ENCODE results near the gene NELL1.

The NELL1 gene

DNA sequence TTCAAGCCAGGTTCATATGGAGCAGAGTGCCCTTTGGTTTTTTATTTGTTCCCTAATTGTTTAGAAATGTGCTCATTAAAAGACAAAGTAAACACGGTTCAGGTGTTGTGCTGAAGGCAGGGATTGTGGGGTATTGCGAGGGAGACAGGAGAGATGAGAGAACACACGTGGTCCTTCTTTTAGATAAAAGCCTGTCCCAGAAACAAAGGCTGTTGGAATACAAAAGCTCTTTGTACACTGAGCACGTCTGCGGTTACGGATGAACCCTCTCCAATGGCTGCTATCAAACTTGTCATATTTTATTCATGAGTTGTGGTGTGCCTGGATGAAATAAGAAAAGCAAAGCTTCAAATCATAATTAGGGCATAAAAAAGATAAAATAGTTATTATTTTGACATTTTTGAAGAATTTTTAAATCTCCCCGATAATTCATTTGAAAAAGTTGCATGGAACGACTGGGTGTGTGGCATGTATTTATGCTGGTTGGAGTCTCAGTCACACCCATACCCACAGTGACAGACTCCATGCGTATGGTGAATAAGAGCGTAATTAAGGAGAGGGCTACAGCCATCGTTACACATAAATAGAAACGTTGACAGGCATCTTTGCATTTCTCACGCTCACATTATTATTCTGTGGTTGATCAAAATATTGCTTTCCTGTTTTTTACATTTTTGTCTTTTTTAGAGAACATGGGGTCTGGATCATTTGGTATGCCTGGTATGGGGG lies 92.9 kb downstream of the NELL1 start:
- Mint-ChIP-seq H3K27me3 (ENCODE audit: low read depth) (no peaks in the 10 kb centered on the region), H3K36me3 (ENCODE audit: low read depth) (no peaks in the 10 kb centered on the region), H3K4me1 (ENCODE audit: low read depth) (no peaks in the 10 kb centered on the region), H3K9me3 (no peaks in the 10 kb centered on the region), H3K4me3 (no peak overlapping the region), H3K27ac (no peak overlapping the region)
- DNase-seq (ENCODE audit: low spot score), result no peak

- H3K27ac Mint-ChIP-seq, result no peak overlapping the region
- H3K4me3 Mint-ChIP-seq, result no peak overlapping the region
- no peak for DNase-seq (ENCODE audit: low spot score)
- no peaks in the 10 kb centered on the region for H3K9me3 Mint-ChIP-seq
- H3K27me3 Mint-ChIP-seq (ENCODE audit: low read depth), result no peaks in the 10 kb centered on the region
- H3K36me3 Mint-ChIP-seq (ENCODE audit: low read depth), result no peaks in the 10 kb centered on the region
- H3K4me1 Mint-ChIP-seq (ENCODE audit: low read depth), result no peaks in the 10 kb centered on the region
Observed at GRCh38 chr11:20762980-20763379, 93.6 kb downstream of the NELL1 start.

DNA sequence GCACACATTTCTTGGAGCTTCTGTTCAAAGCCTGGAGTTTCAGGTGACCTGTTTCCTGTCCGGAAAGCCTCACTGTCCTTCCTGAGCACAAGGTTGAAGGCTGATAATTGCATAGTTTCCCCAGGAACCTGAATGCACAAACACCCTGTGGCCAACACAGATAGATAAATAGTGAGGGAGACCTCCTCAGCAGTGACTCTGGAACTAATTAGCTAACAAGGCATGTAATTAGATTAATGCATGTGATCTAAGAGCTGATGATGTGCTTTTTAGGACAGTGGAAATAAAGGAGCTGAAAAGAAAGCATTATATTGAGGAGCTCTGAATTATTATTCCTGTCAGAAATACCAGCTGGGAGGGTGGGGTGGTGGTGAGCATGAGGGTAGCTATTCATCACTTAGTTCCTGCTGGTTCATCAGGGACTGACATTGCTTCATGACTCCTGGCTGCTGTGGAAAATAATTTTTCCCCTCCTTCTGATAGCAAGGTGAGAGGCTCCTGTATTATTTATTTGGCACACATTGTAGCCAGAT lies 101.1 kb downstream of the NELL1 start:
- Mint-ChIP-seq H3K36me3 (ENCODE audit: low read depth) (no peaks in the 10 kb centered on the region), H3K9me3 (no peaks in the 10 kb centered on the region), H3K27me3 (ENCODE audit: low read depth) (no peaks in the 10 kb centered on the region), H3K4me3 (no peak overlapping the region), H3K27ac (no peak overlapping the region), H3K4me1 (ENCODE audit: low read depth) (no peaks in the 10 kb centered on the region)
- no peak for DNase-seq (ENCODE audit: low spot score)

DNA sequence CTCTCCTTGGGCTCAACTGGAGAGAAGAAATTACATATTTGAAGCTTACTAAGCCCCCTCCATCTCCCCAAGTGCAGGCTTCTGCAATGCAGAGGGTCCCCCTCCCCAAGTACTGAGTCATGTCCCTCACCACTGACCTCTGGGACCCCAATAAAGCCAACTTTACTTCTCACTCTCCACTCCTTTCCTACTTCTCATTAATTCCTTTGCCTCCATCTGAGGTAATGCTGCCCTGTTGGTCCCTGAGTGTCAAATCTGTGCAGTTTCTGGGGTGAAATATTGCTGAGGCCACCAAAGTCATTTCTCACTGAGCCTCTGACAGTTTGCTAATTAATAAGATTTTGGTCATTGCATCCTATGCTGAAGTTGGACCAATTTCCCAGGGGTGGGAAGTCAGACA lies 101.6 kb downstream of the NELL1 start:
- no peaks in the 10 kb centered on the region for H3K27me3 Mint-ChIP-seq (ENCODE audit: low read depth)
- H3K36me3 Mint-ChIP-seq (ENCODE audit: low read depth), result no peaks in the 10 kb centered on the region
- H3K27ac Mint-ChIP-seq, result no peak overlapping the region
- no peaks in the 10 kb centered on the region for H3K4me1 Mint-ChIP-seq (ENCODE audit: low read depth)
- no peak overlapping the region for H3K4me3 Mint-ChIP-seq
- H3K9me3 Mint-ChIP-seq, result no peaks in the 10 kb centered on the region
- no peak for DNase-seq (ENCODE audit: low spot score)

DNA sequence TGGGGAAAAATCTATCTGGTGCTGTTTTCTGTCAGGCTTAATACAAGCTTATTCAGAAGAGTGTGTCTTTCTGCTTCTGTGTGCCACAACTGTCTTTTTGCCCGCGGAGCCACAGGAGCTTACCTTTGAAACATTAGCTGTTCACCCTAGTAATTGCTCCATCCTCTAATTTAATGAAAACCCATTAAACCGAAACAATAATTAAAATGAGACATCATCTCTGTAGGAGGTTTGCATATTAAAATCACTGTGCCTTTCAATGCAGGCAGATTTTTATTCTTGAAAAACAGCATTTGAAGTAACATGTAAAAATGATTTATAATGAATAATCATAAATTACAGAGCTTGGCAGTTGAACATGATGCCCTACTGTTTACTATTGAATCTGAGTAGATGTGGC lies 102.3 kb downstream of the NELL1 start:
- DNase-seq (ENCODE audit: low spot score), result no peak
- H3K4me1 Mint-ChIP-seq (ENCODE audit: low read depth), result no peaks in the 10 kb centered on the region
- no peaks in the 10 kb centered on the region for H3K36me3 Mint-ChIP-seq (ENCODE audit: low read depth)
- H3K27ac Mint-ChIP-seq, result no peak overlapping the region
- H3K9me3 Mint-ChIP-seq, result no peaks in the 10 kb centered on the region
- H3K4me3 Mint-ChIP-seq, result no peak overlapping the region
- H3K27me3 Mint-ChIP-seq (ENCODE audit: low read depth), result no peaks in the 10 kb centered on the region

- Mint-ChIP-seq H3K9me3 (no peaks in the 10 kb centered on the region), H3K4me1 (ENCODE audit: low read depth) (no peaks in the 10 kb centered on the region), H3K27me3 (ENCODE audit: low read depth) (no peaks in the 10 kb centered on the region), H3K36me3 (ENCODE audit: low read depth) (no peaks in the 10 kb centered on the region), H3K4me3 (no peak overlapping the region), H3K27ac (no peak overlapping the region)
- DNase-seq (ENCODE audit: low spot score), result no peak
Observed at GRCh38 chr11:20775331-20775730, 105.9 kb downstream of the NELL1 start.

DNA sequence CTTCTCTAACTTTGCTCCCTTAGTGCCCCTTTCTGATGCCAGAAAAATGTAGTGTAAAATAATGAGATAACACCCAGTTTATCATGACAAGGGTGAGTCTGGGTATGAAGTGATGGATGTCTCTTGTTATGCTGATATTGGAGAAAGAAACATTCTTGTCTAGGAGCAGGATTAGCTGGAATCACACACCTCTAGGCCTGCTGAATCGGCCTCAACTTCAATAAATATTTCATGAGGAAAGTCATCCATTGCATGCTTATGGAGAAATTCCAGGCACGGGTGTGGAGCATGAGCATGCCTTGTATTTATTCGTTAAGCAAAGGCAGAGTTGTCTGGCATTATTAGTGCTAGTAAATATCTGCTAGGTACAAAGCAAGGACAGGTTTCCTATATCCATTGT lies 113.4 kb downstream of the NELL1 start:
- Mint-ChIP-seq H3K27ac (no peak overlapping the region), H3K36me3 (ENCODE audit: low read depth) (no peaks in the 10 kb centered on the region), H3K4me3 (no peak overlapping the region), H3K27me3 (ENCODE audit: low read depth) (no peaks in the 10 kb centered on the region), H3K9me3 (no peaks in the 10 kb centered on the region), H3K4me1 (ENCODE audit: low read depth) (no peaks in the 10 kb centered on the region)
- DNase-seq (ENCODE audit: low spot score), result no peak

GRCh38 chr11:20783220-20783619 lies 113.8 kb downstream of the NELL1 start:
- Mint-ChIP-seq H3K9me3 (no peaks in the 10 kb centered on the region), H3K4me3 (no peak overlapping the region), H3K27ac (no peak overlapping the region), H3K27me3 (ENCODE audit: low read depth) (no peaks in the 10 kb centered on the region), H3K4me1 (ENCODE audit: low read depth) (no peaks in the 10 kb centered on the region), H3K36me3 (ENCODE audit: low read depth) (no peaks in the 10 kb centered on the region)
- DNase-seq (ENCODE audit: low spot score), result no peak

GRCh38 chr11:20790622-20791021 lies 121.2 kb downstream of the NELL1 start:
- no peak for DNase-seq (ENCODE audit: low spot score)
- Mint-ChIP-seq H3K9me3 (no peaks in the 10 kb centered on the region), H3K27me3 (ENCODE audit: low read depth) (no peaks in the 10 kb centered on the region), H3K27ac (no peak overlapping the region), H3K4me3 (no peak overlapping the region), H3K36me3 (ENCODE audit: low read depth) (no peaks in the 10 kb centered on the region), H3K4me1 (ENCODE audit: low read depth) (no peaks in the 10 kb centered on the region)

- Mint-ChIP-seq H3K36me3 (ENCODE audit: low read depth) (no peaks in the 10 kb centered on the region), H3K9me3 (peaks cover 6% of the 10 kb centered on the region), H3K4me3 (no peak overlapping the region), H3K27me3 (ENCODE audit: low read depth) (no peaks in the 10 kb centered on the region), H3K27ac (no peak overlapping the region), H3K4me1 (ENCODE audit: low read depth) (no peaks in the 10 kb centered on the region)
- no peak for DNase-seq (ENCODE audit: low spot score)
Observed at GRCh38 chr11:20795005-20795404, 125.6 kb downstream of the NELL1 start.

GRCh38 chr11:20808328-20808727 lies 138.9 kb downstream of the NELL1 start:
- no peak overlapping the region for H3K4me3 Mint-ChIP-seq
- H3K27ac Mint-ChIP-seq, result no peak overlapping the region
- H3K9me3 Mint-ChIP-seq, result peaks cover 27% of the 10 kb centered on the region
- no peaks in the 10 kb centered on the region for H3K4me1 Mint-ChIP-seq (ENCODE audit: low read depth)
- no peak for DNase-seq (ENCODE audit: low spot score)
- H3K36me3 Mint-ChIP-seq (ENCODE audit: low read depth), result no peaks in the 10 kb centered on the region
- no peaks in the 10 kb centered on the region for H3K27me3 Mint-ChIP-seq (ENCODE audit: low read depth)

- no peak for DNase-seq (ENCODE audit: low spot score)
- Mint-ChIP-seq H3K4me1 (ENCODE audit: low read depth) (no peaks in the 10 kb centered on the region), H3K27ac (no peak overlapping the region), H3K9me3 (peaks cover 4% of the 10 kb centered on the region), H3K36me3 (ENCODE audit: low read depth) (no peaks in the 10 kb centered on the region), H3K27me3 (ENCODE audit: low read depth) (no peaks in the 10 kb centered on the region), H3K4me3 (no peak overlapping the region)
Observed at GRCh38 chr11:20821046-20821445, 151.7 kb downstream of the NELL1 start.

DNA sequence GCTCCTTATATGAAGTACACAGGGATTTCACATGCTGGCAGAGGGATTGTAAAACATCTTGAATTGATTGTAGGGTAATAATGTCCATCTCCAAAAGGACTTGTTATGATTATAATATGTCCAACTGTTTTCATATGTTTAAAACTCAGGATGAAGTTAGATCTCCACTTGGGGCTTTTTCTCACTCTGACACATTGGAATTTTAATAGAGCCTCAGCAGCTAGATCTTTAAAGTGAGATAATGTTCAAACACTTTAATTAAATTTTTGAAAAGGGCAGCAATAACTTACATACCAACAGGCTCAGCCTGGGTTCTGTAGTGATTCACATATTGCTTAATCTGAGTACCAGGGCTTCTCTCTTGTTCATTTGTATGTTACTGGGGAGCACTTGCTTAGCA lies 152.1 kb downstream of the NELL1 start:
- Mint-ChIP-seq H3K4me1 (ENCODE audit: low read depth) (no peaks in the 10 kb centered on the region), H3K27ac (no peak overlapping the region), H3K9me3 (peaks cover 5% of the 10 kb centered on the region), H3K27me3 (ENCODE audit: low read depth) (no peaks in the 10 kb centered on the region), H3K4me3 (no peak overlapping the region), H3K36me3 (ENCODE audit: low read depth) (no peaks in the 10 kb centered on the region)
- DNase-seq (ENCODE audit: low spot score), result no peak

- Mint-ChIP-seq H3K4me1 (ENCODE audit: low read depth) (no peaks in the 10 kb centered on the region), H3K36me3 (ENCODE audit: low read depth) (no peaks in the 10 kb centered on the region), H3K27me3 (ENCODE audit: low read depth) (no peaks in the 10 kb centered on the region), H3K27ac (no peak overlapping the region), H3K4me3 (no peak overlapping the region), H3K9me3 (peaks cover 11% of the 10 kb centered on the region)
- no peak for DNase-seq (ENCODE audit: low spot score)
Observed at GRCh38 chr11:20824773-20825172, 155.4 kb downstream of the NELL1 start.

- H3K4me3 Mint-ChIP-seq, result no peak overlapping the region
- H3K27ac Mint-ChIP-seq, result no peak overlapping the region
- DNase-seq (ENCODE audit: low spot score), result no peak
- H3K36me3 Mint-ChIP-seq (ENCODE audit: low read depth), result no peaks in the 10 kb centered on the region
- H3K4me1 Mint-ChIP-seq (ENCODE audit: low read depth), result no peaks in the 10 kb centered on the region
- no peaks in the 10 kb centered on the region for H3K9me3 Mint-ChIP-seq
- H3K27me3 Mint-ChIP-seq (ENCODE audit: low read depth), result no peaks in the 10 kb centered on the region
Observed at GRCh38 chr11:20835561-20835960, 166.2 kb downstream of the NELL1 start.
